WTC11 (cell line): ENCODE results near the gene ZNF747. TPM values are rescaled to one million over a fixed set of nuclear protein-coding genes. Genes with fewer than 3 reads are reported as not detected.

Experiments used
- ATAC-seq: fragments of 200-7000 bp; cut with Tn5 transposase; 2 replicates; pipeline ENCODE4 v1.10.0; 2021; ENCODE audit warnings: mild to moderate bottlenecking, moderate library complexity
- CTCF ChIA-PET: fragments of 300-600 bp; sonication (Branson Sonifier 250); formaldehyde crosslinking; loops from one replicate; lab custom pipeline; 2021; ENCODE audit warnings: antibody characterized with exemption; lab: Charles Lee
- POLR2A ChIA-PET: fragments of 350-600 bp; sonication (Branson Sonifier 250); formaldehyde crosslinking; loops from one replicate; lab custom pipeline; 2021; ENCODE audit warnings: antibody characterized with exemption; lab: Charles Lee
- DNase-seq: peaks from one replicate; pipeline ENCODE4 v3.0.0; 2021; ENCODE audit warnings: low spot score
- H3K27ac Mint-ChIP-seq: 2 replicates; pipeline ENCODE4 v1.8.0; 2021; ENCODE audit warnings: mixed read lengths
- H3K27me3 Mint-ChIP-seq: 2 replicates; pipeline ENCODE4 v1.8.0; 2021; ENCODE audit warnings: low read depth, mild to moderate bottlenecking, moderate library complexity, mixed read lengths
- H3K36me3 Mint-ChIP-seq: 2 replicates; pipeline ENCODE4 v1.8.0; 2021; ENCODE audit warnings: mixed read lengths
- H3K4me1 Mint-ChIP-seq: 2 replicates; pipeline ENCODE4 v1.8.0; 2022; ENCODE audit warnings: mixed read lengths
- H3K4me3 Mint-ChIP-seq: 2 replicates; pipeline ENCODE4 v1.8.0; 2021; ENCODE audit warnings: mild to moderate bottlenecking, moderate library complexity, mixed read lengths
- H3K9me3 Mint-ChIP-seq: 2 replicates; pipeline ENCODE4 v1.8.0; 2021; ENCODE audit warnings: mixed read lengths
- ATF1 ChIP-seq: sonication (generic); formaldehyde crosslinking; IDR thresholded peaks from 2 replicates; pipeline ENCODE4 v1.8.1; 2023; ENCODE audit warnings: mild to moderate bottlenecking, moderate library complexity, missing genetic modification reagents
- CREB1 ChIP-seq: sonication (generic); formaldehyde crosslinking; IDR thresholded peaks from 2 replicates; pipeline ENCODE4 v1.8.0; 2023; ENCODE audit warnings: mild to moderate bottlenecking, missing genetic modification reagents
- E2F4 ChIP-seq: sonication (generic); formaldehyde crosslinking; IDR thresholded peaks from 2 replicates; pipeline ENCODE4 v1.8.1; 2022; ENCODE audit warnings: low read depth, mild to moderate bottlenecking, moderate library complexity, missing genetic modification reagents, borderline replicate concordance
- ELF4 ChIP-seq: sonication (generic); formaldehyde crosslinking; IDR thresholded peaks from 2 replicates; pipeline ENCODE4 v1.8.1; 2022; ENCODE audit warnings: low read depth, mild to moderate bottlenecking, moderate library complexity, missing genetic modification reagents
- EMX1 ChIP-seq: fragments of 250-450 bp; sonication (Bioruptor Pico); IDR thresholded peaks from 2 replicates; pipeline ENCODE4 v1.8.0; 2021; ENCODE audit warnings: mild to moderate bottlenecking
- ERG ChIP-seq: fragments of 250-450 bp; sonication (Bioruptor Pico); IDR thresholded peaks from 2 replicates; pipeline ENCODE4 v1.8.0; 2021; ENCODE audit warnings: mild to moderate bottlenecking
- FOXJ3 ChIP-seq: sonication (generic); formaldehyde crosslinking; IDR thresholded peaks from 2 replicates; pipeline ENCODE4 v1.9.0; 2021; ENCODE audit warnings: missing genetic modification reagents, mild to moderate bottlenecking, borderline replicate concordance
- GRHL2 ChIP-seq: fragments of 250-450 bp; sonication (Bioruptor Pico); IDR thresholded peaks from 2 replicates; pipeline ENCODE4 v1.8.0; 2022; ENCODE audit warnings: mild to moderate bottlenecking, moderate library complexity; ENCODE audit not compliant: insufficient replicate concordance, severe bottlenecking
- MAX ChIP-seq: sonication (generic); formaldehyde crosslinking; IDR thresholded peaks from 2 replicates; pipeline ENCODE4 v1.8.0; 2022; ENCODE audit warnings: mild to moderate bottlenecking, missing genetic modification reagents
- NR2C2 ChIP-seq: sonication (generic); formaldehyde crosslinking; IDR thresholded peaks from 2 replicates; pipeline ENCODE4 v1.8.0; 2022; ENCODE audit warnings: mild to moderate bottlenecking, missing genetic modification reagents
- NR3C1 ChIP-seq: sonication (generic); formaldehyde crosslinking; conservative IDR thresholded peaks from 2 replicates; pipeline ENCODE4 v1.8.1; 2023; ENCODE audit warnings: low read depth, mild to moderate bottlenecking, missing genetic modification reagents
- PREB ChIP-seq: sonication (generic); formaldehyde crosslinking; IDR thresholded peaks from 2 replicates; pipeline ENCODE4 v1.8.1; 2022; ENCODE audit warnings: mild to moderate bottlenecking, missing genetic modification reagents, moderate library complexity, borderline replicate concordance
- PRRX2 ChIP-seq: fragments of 250-450 bp; sonication (Bioruptor Pico); IDR thresholded peaks from 2 replicates; pipeline ENCODE4 v1.8.0; 2021; ENCODE audit warnings: mild to moderate bottlenecking
- RORB ChIP-seq: fragments of 250-450 bp; sonication (Bioruptor Pico); IDR thresholded peaks from 2 replicates; pipeline ENCODE4 v1.9.0; 2021; ENCODE audit warnings: mild to moderate bottlenecking
- SMAD4 ChIP-seq: sonication (generic); formaldehyde crosslinking; IDR thresholded peaks from 2 replicates; pipeline ENCODE4 v1.8.0; 2022; ENCODE audit warnings: mild to moderate bottlenecking, missing genetic modification reagents
- SOX15 ChIP-seq: fragments of 250-450 bp; sonication (Bioruptor Pico); IDR thresholded peaks from 2 replicates; pipeline ENCODE4 v1.9.0; 2021; ENCODE audit warnings: mild to moderate bottlenecking
- TEAD4 ChIP-seq: sonication (generic); formaldehyde crosslinking; IDR thresholded peaks from 2 replicates; pipeline ENCODE4 v1.8.0; 2022; ENCODE audit warnings: mild to moderate bottlenecking, missing genetic modification reagents
- ZMAT4 ChIP-seq: fragments of 250-450 bp; sonication (Bioruptor Pico); IDR thresholded peaks from 2 replicates; pipeline ENCODE4 v1.9.0; 2021; ENCODE audit warnings: mild to moderate bottlenecking
- ZNF416 ChIP-seq: fragments of 250-450 bp; sonication (Bioruptor Pico); IDR thresholded peaks from 2 replicates; pipeline ENCODE4 v1.9.0; 2021; ENCODE audit warnings: mild to moderate bottlenecking, inconsistent platforms
- ZNF423 ChIP-seq: fragments of 250-450 bp; sonication (Bioruptor Pico); IDR thresholded peaks from 2 replicates; pipeline ENCODE4 v2.1.2; 2022; ENCODE audit warnings: mild to moderate bottlenecking, moderate library complexity
- ZNF671 ChIP-seq: fragments of 250-450 bp; sonication (Bioruptor Pico); IDR thresholded peaks from 2 replicates; pipeline ENCODE4 v1.8.0; 2021; ENCODE audit warnings: mild to moderate bottlenecking
- total RNA-seq: library from RNA; stranded (reverse); gene quantifications from 3 replicates; pipeline ENCODE4 v1.2.3, GENCODE V29; 2021
- TF ChIP-seq, protein P1 (sequence below): sonication (generic); formaldehyde crosslinking; IDR thresholded peaks from 2 replicates; pipeline ENCODE4 v1.8.0; 2023; ENCODE audit warnings: missing genetic modification reagents
- TF ChIP-seq, protein P2 (sequence below): sonication (generic); formaldehyde crosslinking; IDR thresholded peaks from 2 replicates; pipeline ENCODE4 v1.8.0; 2022; ENCODE audit warnings: missing genetic modification reagents
- TF ChIP-seq, protein P3 (sequence below): sonication (generic); formaldehyde crosslinking; conservative IDR thresholded peaks from 2 replicates; pipeline ENCODE4 v1.8.1; 2023; ENCODE audit warnings: mild to moderate bottlenecking, low read depth, missing genetic modification reagents, moderate library complexity

ZNF747 gene
- total RNA-seq, 1 experiment from 2014 or later = 11.3 TPM

- Mint-ChIP-seq H3K36me3 (no peaks in the 10 kb centered on the region), H3K27ac (no peak overlapping the region), H3K4me1 (peaks cover 4% of the 10 kb centered on the region; the same call in 1 of the 2 replicates), H3K9me3 (no peaks in the 10 kb centered on the region), H3K27me3 (peaks cover 9% of the 10 kb centered on the region; the same call in 1 of the 2 replicates), H3K4me3 (no peak overlapping the region)
- CTCF ChIA-PET = interaction anchor here (0.6 to 2.4 kb wide), 3 partner anchors 33 to 77 kb away, joined by 3 to 10 read pairs (median 3); partner anchors contain the start of gene DCTPP1
- ATAC-seq (no peak), DNase-seq (no peak)
- POLR2A ChIA-PET = no interaction called here
- TF ChIP-seq E2F4 (CRISPR knock-in tag) (no peak), NR3C1 (no peak), RORB (CRISPR knock-in tag) (no peak), MAX (CRISPR knock-in tag) (no peak), ZNF423 (CRISPR knock-in tag) (no peak)
Measured at GRCh38 chr16:30494709-30495108, 39.9 kb downstream of the ZNF747 start.

GRCh38 chr16:30493941-30494488 lies 40.6 kb downstream of the ZNF747 start:
- Mint-ChIP-seq H3K27ac (no peak overlapping the region), H3K4me1 (peaks cover 10% of the 10 kb centered on the region), H3K4me3 (no peak overlapping the region), H3K27me3 (peaks cover 9% of the 10 kb centered on the region; the same call in 1 of the 2 replicates), H3K36me3 (no peaks in the 10 kb centered on the region), H3K9me3 (no peaks in the 10 kb centered on the region)
- POLR2A ChIA-PET = no interaction called here
- DNase-seq (no peak), ATAC-seq (no peak)
- CTCF ChIA-PET = interaction anchor here (2.4 kb wide), 1 partner anchor 64 kb away, joined by 10 read pairs; the partner anchor contains the start of gene DCTPP1
- TF ChIP-seq EMX1 = no peak
- TF ChIP-seq SOX15 (CRISPR knock-in tag) = no peak
- no peak for TF ChIP-seq ZNF671 (CRISPR knock-in tag)
- no peak for TF ChIP-seq ATF1
- TF ChIP-seq PREB (CRISPR knock-in tag) = no peak
- TF ChIP-seq FOXJ3 (CRISPR knock-in tag) = no peak
- no peak for TF ChIP-seq ERG (CRISPR knock-in tag)
- no peak for TF ChIP-seq ZMAT4 (CRISPR knock-in tag)
- TF ChIP-seq NR2C2 = no peak
- TF ChIP-seq ZNF416 (CRISPR knock-in tag) = no peak
- no peak for TF ChIP-seq ELF4 (CRISPR knock-in tag)
- TF ChIP-seq SMAD4 (CRISPR knock-in tag) = no peak
- TF ChIP-seq, protein P1, sequence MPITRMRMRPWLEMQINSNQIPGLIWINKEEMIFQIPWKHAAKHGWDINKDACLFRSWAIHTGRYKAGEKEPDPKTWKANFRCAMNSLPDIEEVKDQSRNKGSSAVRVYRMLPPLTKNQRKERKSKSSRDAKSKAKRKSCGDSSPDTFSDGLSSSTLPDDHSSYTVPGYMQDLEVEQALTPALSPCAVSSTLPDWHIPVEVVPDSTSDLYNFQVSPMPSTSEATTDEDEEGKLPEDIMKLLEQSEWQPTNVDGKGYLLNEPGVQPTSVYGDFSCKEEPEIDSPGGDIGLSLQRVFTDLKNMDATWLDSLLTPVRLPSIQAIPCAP (CRISPR knock-in tag) = no peak
- TF ChIP-seq GRHL2 (CRISPR knock-in tag) = no peak
- TF ChIP-seq, protein P2, sequence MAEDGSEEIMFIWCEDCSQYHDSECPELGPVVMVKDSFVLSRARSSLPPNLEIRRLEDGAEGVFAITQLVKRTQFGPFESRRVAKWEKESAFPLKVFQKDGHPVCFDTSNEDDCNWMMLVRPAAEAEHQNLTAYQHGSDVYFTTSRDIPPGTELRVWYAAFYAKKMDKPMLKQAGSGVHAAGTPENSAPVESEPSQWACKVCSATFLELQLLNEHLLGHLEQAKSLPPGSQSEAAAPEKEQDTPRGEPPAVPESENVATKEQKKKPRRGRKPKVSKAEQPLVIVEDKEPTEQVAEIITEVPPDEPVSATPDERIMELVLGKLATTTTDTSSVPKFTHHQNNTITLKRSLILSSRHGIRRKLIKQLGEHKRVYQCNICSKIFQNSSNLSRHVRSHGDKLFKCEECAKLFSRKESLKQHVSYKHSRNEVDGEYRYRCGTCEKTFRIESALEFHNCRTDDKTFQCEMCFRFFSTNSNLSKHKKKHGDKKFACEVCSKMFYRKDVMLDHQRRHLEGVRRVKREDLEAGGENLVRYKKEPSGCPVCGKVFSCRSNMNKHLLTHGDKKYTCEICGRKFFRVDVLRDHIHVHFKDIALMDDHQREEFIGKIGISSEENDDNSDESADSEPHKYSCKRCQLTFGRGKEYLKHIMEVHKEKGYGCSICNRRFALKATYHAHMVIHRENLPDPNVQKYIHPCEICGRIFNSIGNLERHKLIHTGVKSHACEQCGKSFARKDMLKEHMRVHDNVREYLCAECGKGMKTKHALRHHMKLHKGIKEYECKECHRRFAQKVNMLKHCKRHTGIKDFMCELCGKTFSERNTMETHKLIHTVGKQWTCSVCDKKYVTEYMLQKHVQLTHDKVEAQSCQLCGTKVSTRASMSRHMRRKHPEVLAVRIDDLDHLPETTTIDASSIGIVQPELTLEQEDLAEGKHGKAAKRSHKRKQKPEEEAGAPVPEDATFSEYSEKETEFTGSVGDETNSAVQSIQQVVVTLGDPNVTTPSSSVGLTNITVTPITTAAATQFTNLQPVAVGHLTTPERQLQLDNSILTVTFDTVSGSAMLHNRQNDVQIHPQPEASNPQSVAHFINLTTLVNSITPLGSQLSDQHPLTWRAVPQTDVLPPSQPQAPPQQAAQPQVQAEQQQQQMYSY (CRISPR knock-in tag) = no peak
- no peak for TF ChIP-seq PRRX2 (CRISPR knock-in tag)
- TF ChIP-seq, protein P3, sequence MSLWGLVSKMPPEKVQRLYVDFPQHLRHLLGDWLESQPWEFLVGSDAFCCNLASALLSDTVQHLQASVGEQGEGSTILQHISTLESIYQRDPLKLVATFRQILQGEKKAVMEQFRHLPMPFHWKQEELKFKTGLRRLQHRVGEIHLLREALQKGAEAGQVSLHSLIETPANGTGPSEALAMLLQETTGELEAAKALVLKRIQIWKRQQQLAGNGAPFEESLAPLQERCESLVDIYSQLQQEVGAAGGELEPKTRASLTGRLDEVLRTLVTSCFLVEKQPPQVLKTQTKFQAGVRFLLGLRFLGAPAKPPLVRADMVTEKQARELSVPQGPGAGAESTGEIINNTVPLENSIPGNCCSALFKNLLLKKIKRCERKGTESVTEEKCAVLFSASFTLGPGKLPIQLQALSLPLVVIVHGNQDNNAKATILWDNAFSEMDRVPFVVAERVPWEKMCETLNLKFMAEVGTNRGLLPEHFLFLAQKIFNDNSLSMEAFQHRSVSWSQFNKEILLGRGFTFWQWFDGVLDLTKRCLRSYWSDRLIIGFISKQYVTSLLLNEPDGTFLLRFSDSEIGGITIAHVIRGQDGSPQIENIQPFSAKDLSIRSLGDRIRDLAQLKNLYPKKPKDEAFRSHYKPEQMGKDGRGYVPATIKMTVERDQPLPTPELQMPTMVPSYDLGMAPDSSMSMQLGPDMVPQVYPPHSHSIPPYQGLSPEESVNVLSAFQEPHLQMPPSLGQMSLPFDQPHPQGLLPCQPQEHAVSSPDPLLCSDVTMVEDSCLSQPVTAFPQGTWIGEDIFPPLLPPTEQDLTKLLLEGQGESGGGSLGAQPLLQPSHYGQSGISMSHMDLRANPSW = no peak
- TF ChIP-seq TEAD4 (CRISPR knock-in tag) = no peak
- no peak for TF ChIP-seq CREB1 (CRISPR knock-in tag)
